Neural progenitor cell (in vitro differentiated cells): ENCODE results near the gene DARS1. TPM values are rescaled to one million over a fixed set of nuclear protein-coding genes. Genes with fewer than 3 reads are reported as not detected.

Experiments used
- DNase-seq: peaks from one replicate; pipeline ENCODE4 v3.0.0-alpha.2; 2016; ENCODE audit warnings: low spot score
- H2AFZ ChIP-seq: fragments of 200-600 bp; sonication (generic); replicated peaks from 2 replicates; pipeline ENCODE4 v1.6.1; 2016; ENCODE audit warnings: antibody characterized with exemption
- H3F3A ChIP-seq: fragments of 200-600 bp; sonication (generic); 2 replicates; pipeline ENCODE4 v1.6.1; 2016; ENCODE audit warnings: antibody characterized with exemption, low read depth
- H3K27ac ChIP-seq: fragments of 200-600 bp; sonication (generic); 2 replicates; pipeline ENCODE4 v1.5.1; 2016; ENCODE audit warnings: mild to moderate bottlenecking
- H3K27me3 ChIP-seq: fragments of 200-600 bp; sonication (generic); 2 replicates; pipeline ENCODE4 v1.6.1; 2016; ENCODE audit warnings: mild to moderate bottlenecking, moderate library complexity
- H3K36me3 ChIP-seq: fragments of 200-600 bp; sonication (generic); 2 replicates; pipeline ENCODE4 v1.5.1; 2016
- H3K4me1 ChIP-seq: fragments of 200-600 bp; sonication (generic); 2 replicates; pipeline ENCODE4 v1.6.1; 2016; ENCODE audit warnings: mixed run types
- H3K4me2 ChIP-seq: fragments of 200-600 bp; sonication (generic); 2 replicates; pipeline ENCODE4 v1.6.1; 2016
- H3K4me3 ChIP-seq: fragments of 200-600 bp; sonication (generic); 2 replicates; pipeline ENCODE4 v1.5.1; 2016
- H3K79me2 ChIP-seq: fragments of 200-600 bp; sonication (generic); 2 replicates; pipeline ENCODE4 v1.6.1; 2016; ENCODE audit warnings: low read depth
- H3K9ac ChIP-seq: fragments of 200-600 bp; sonication (generic); 2 replicates; pipeline ENCODE4 v1.6.1; 2016
- H3K9me3 ChIP-seq: fragments of 200-600 bp; sonication (generic); 2 replicates; pipeline ENCODE4 v1.5.1; 2016; ENCODE audit warnings: low read depth
- H4K20me1 ChIP-seq: fragments of 200-600 bp; sonication (generic); 2 replicates; pipeline ENCODE4 v1.6.1; 2016; ENCODE audit warnings: low read depth
- H3K27ac Mint-ChIP-seq: 3 replicates; pipeline ENCODE4 v1.8.0; 2021; ENCODE audit warnings: mixed read lengths
- H3K27me3 Mint-ChIP-seq: 2 replicates; pipeline ENCODE4 v1.8.0; 2022; ENCODE audit warnings: low read depth, mild to moderate bottlenecking, inconsistent platforms, moderate library complexity, mixed read lengths; ENCODE audit not compliant: insufficient read depth
- H3K36me3 Mint-ChIP-seq: 3 replicates; pipeline ENCODE4 v1.8.0; 2021; ENCODE audit warnings: mixed read lengths
- H3K4me1 Mint-ChIP-seq: 3 replicates; pipeline ENCODE4 v1.8.0; 2021; ENCODE audit warnings: mixed read lengths
- H3K4me3 Mint-ChIP-seq: 3 replicates; pipeline ENCODE4 v1.8.0; 2021; ENCODE audit warnings: mild to moderate bottlenecking, moderate library complexity, mixed read lengths
- H3K9me3 Mint-ChIP-seq: 3 replicates; pipeline ENCODE4 v1.8.0; 2020; ENCODE audit warnings: mixed read lengths
- EZH2 ChIP-seq: fragments of 200-600 bp; sonication (generic); IDR thresholded peaks from 2 replicates; pipeline ENCODE4 v1.6.1; 2017; ENCODE audit warnings: antibody characterized with exemption, mild to moderate bottlenecking, moderate library complexity
- EZH2phosphoT487 ChIP-seq: fragments of 200-600 bp; sonication (generic); IDR thresholded peaks from 2 replicates; pipeline ENCODE4 v1.6.1; 2017; ENCODE audit warnings: antibody characterized with exemption
- total RNA-seq: library from RNA; depleted of rRNA; stranded (reverse); fragments of >200 nt; gene quantifications from 2 replicates; pipeline ENCODE4 v1.2.3, GENCODE V29; 2015; ENCODE audit warnings: low replicate concordance
- TF ChIP-seq, protein P1 (sequence below): fragments of 200-600 bp; sonication (generic); IDR thresholded peaks from 2 replicates; pipeline ENCODE4 v1.5.1; 2017; ENCODE audit warnings: antibody characterized with exemption, mild to moderate bottlenecking

The DARS1 gene
- total RNA-seq, 1 donor from 2014 or later = 227 TPM

DNA sequence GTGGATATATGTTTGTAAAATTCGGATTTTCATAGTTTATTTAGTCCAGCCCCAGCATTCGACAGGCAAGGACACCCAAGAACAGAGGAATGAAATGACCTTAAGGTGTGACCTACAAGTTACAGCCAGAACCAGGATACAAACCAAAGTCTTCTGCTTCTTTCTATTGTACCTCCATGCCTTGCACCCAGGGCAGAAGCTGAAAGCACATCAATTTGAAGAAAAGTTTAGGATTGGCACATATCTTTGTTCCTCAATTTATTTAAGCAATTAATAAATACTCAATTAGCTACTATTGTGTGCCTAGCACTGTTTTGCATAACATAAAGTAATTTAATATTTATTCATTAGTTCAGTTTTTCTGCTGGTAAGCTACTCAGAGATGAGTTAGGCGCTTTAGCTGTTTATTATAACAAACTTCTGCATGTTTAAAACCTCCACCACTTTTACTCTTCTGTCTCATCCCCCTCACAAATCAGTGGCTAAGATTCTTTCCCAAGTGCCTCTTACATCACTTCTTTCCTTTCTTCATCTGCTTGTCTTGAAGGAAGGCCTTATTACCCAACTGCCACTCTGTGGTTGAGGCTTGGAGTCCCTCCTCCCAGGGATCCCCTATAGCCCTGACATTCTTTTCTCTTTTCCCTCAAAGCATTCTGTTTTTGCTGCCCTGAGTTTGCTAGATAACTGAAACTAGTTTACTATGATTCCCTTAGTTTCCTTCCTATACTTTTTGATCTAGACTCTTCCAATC, 37.1 kb upstream of the DARS1 start:
- H3K9ac ChIP-seq = no peak overlapping the region
- DNase-seq = no peak
- no peaks in the 10 kb centered on the region for H3K36me3 ChIP-seq
- no peak overlapping the region for H3K4me2 ChIP-seq
- H3K4me1 Mint-ChIP-seq = peaks cover 79% of the 10 kb centered on the region
- no peaks in the 10 kb centered on the region for H3K9me3 Mint-ChIP-seq
- peaks cover 11% of the 10 kb centered on the region for H3K27me3 ChIP-seq
- H3K4me3 Mint-ChIP-seq = no peak overlapping the region
- H3K4me3 ChIP-seq = no peak overlapping the region
- no peaks in the 10 kb centered on the region for H3K9me3 ChIP-seq
- H3K27ac Mint-ChIP-seq = peak overlapping the region; percentile 58
- H3K27me3 Mint-ChIP-seq = peaks cover 11% of the 10 kb centered on the region
- no peaks in the 10 kb centered on the region for H3K36me3 Mint-ChIP-seq
- no peak for TF ChIP-seq EZH2
- TF ChIP-seq, protein P1, sequence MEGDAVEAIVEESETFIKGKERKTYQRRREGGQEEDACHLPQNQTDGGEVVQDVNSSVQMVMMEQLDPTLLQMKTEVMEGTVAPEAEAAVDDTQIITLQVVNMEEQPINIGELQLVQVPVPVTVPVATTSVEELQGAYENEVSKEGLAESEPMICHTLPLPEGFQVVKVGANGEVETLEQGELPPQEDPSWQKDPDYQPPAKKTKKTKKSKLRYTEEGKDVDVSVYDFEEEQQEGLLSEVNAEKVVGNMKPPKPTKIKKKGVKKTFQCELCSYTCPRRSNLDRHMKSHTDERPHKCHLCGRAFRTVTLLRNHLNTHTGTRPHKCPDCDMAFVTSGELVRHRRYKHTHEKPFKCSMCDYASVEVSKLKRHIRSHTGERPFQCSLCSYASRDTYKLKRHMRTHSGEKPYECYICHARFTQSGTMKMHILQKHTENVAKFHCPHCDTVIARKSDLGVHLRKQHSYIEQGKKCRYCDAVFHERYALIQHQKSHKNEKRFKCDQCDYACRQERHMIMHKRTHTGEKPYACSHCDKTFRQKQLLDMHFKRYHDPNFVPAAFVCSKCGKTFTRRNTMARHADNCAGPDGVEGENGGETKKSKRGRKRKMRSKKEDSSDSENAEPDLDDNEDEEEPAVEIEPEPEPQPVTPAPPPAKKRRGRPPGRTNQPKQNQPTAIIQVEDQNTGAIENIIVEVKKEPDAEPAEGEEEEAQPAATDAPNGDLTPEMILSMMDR = no peak
- no peak for TF ChIP-seq EZH2phosphoT487
- H3K4me1 ChIP-seq = peaks cover 30% of the 10 kb centered on the region
- no peaks in the 10 kb centered on the region for H3K79me2 ChIP-seq
- no peak overlapping the region for H2AFZ ChIP-seq
- peaks cover 28% of the 10 kb centered on the region for H3F3A ChIP-seq
- no peaks in the 10 kb centered on the region for H4K20me1 ChIP-seq
- no peak overlapping the region for H3K27ac ChIP-seq

DNA sequence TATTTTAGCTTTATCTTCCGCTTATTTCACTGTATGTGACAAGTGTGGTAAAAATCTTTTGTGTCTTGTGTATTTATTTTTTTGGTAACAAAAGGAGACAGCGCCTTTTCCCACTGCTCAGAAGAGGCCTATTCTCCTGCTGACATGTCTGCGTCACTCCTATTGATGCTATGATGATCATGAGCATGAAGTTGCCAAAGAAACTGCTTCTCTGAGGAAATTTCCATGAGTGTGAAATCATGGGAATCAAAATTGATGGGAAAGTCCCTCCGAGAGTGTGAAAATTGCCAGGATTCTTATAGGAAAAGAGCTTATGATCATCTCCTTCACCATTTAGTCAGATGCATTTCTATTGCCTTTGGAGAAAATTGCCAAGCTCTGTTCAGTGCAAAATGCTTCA, 36.5 kb upstream of the DARS1 start:
- peaks cover 28% of the 10 kb centered on the region for H3F3A ChIP-seq
- no peak overlapping the region for H3K27ac ChIP-seq
- H3K4me2 ChIP-seq = no peak overlapping the region
- Mint-ChIP-seq H3K9me3 (no peaks in the 10 kb centered on the region), H3K36me3 (no peaks in the 10 kb centered on the region), H3K27ac (peak overlapping the region; percentile 13), H3K27me3 (peaks cover 7% of the 10 kb centered on the region), H3K4me3 (no peak overlapping the region), H3K4me1 (peaks cover 73% of the 10 kb centered on the region)
- H3K36me3 ChIP-seq = no peaks in the 10 kb centered on the region
- H3K27me3 ChIP-seq = peaks cover 11% of the 10 kb centered on the region
- TF ChIP-seq EZH2phosphoT487 (no peak), EZH2 (no peak)
- TF ChIP-seq, protein P1 = no peak
- no peak overlapping the region for H3K9ac ChIP-seq
- no peaks in the 10 kb centered on the region for H4K20me1 ChIP-seq
- peaks cover 30% of the 10 kb centered on the region for H3K4me1 ChIP-seq
- no peak overlapping the region for H2AFZ ChIP-seq
- no peaks in the 10 kb centered on the region for H3K79me2 ChIP-seq
- no peaks in the 10 kb centered on the region for H3K9me3 ChIP-seq
- DNase-seq = no peak
- H3K4me3 ChIP-seq = no peak overlapping the region

DNA sequence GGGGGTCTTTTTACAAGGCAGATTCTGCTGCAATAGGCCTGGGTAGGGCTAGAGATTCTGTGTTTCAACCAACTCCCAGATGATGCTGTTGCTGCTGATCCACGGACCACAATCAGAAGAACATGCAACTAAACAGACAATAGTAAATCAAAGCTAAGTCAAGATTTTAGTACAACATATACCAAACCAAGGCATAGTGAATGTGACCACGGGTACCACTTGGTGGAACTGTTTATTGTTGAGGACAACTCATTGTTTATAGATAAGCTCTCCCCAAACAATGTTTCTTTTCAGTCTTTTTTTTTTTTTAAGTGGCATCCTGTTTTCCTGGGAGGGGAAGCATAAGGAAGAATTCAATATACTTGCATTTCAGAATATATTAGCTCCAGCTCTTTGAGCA, 36.0 kb upstream of the DARS1 start:
- H3K4me3 Mint-ChIP-seq = no peak overlapping the region
- peaks cover 28% of the 10 kb centered on the region for H3F3A ChIP-seq
- H3K4me3 ChIP-seq = no peak overlapping the region
- peak overlapping the region; percentile 5 for H3K4me2 ChIP-seq
- H3K9ac ChIP-seq = no peak overlapping the region
- peaks cover 30% of the 10 kb centered on the region for H3K4me1 ChIP-seq
- H4K20me1 ChIP-seq = no peaks in the 10 kb centered on the region
- no peak overlapping the region for H2AFZ ChIP-seq
- peaks cover 73% of the 10 kb centered on the region for H3K4me1 Mint-ChIP-seq
- H3K36me3 ChIP-seq = no peaks in the 10 kb centered on the region
- H3K27me3 Mint-ChIP-seq = peaks cover 7% of the 10 kb centered on the region
- TF ChIP-seq, protein P1 = no peak
- TF ChIP-seq EZH2 (no peak), EZH2phosphoT487 (no peak)
- peaks cover 6% of the 10 kb centered on the region for H3K27me3 ChIP-seq
- no peaks in the 10 kb centered on the region for H3K9me3 Mint-ChIP-seq
- no peaks in the 10 kb centered on the region for H3K79me2 ChIP-seq
- DNase-seq = no peak
- H3K36me3 Mint-ChIP-seq = no peaks in the 10 kb centered on the region
- no peak overlapping the region for H3K27ac ChIP-seq
- H3K27ac Mint-ChIP-seq = peak overlapping the region; percentile 91
- no peaks in the 10 kb centered on the region for H3K9me3 ChIP-seq
